Myocyte (in vitro differentiated cells): ENCODE measurements around the gene SCYGR1. TPM values are rescaled to one million over a fixed set of nuclear protein-coding genes. Genes with fewer than 3 reads are reported as not detected.
"Not testable (repeated sequence)": the region's sequence is repeated elsewhere in the genome, so short reads cannot be mapped to it uniquely, and the experiment has no call there.

ENCODE experiments used
- DNase-seq: peaks from one replicate; pipeline ENCODE4 v3.0.0-alpha.2; 2012; ENCODE audit warnings: low read depth
- total RNA-seq: library from RNA; depleted of rRNA; stranded (reverse); fragments of >200 nt; gene quantifications from 2 replicates; pipeline ENCODE4 v1.2.3, GENCODE V29; 2014

Gene SCYGR1
- total RNA-seq, 1 donor from 2014 or later: not detected

DNA sequence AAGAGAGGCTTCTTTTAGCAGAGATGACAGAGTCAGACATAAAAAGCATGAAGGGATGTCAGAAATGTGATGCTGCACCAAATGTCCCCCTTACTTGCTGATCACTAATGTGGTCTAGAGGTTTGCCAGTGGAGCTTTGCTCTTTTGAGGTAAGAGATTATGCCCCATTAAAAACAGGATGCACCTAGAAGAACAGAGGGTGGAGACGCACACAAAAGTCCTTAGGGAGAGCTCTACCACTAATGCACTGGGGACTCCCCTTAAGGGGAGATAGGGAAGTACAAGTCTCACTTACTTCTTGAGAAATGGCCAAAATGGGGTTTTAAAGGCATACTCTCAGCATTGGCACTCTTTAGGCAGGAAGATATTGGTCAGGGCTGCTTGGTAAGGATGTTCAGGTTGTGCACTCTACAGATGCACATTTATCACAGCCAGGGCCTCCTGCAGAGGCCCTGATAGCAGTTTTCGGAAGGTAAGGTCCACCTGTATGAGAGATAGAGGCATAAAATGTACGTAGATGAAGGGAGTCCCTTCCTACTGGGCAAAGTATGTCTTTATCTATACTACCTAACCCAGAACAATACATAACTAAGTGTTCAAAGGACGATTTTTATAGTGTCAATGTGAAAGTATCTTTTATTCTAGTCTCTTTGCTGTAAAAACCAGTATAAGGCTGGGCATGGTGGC is 17.0 kb upstream of the SCYGR1 start:
- DNase-seq: no peak

DNA sequence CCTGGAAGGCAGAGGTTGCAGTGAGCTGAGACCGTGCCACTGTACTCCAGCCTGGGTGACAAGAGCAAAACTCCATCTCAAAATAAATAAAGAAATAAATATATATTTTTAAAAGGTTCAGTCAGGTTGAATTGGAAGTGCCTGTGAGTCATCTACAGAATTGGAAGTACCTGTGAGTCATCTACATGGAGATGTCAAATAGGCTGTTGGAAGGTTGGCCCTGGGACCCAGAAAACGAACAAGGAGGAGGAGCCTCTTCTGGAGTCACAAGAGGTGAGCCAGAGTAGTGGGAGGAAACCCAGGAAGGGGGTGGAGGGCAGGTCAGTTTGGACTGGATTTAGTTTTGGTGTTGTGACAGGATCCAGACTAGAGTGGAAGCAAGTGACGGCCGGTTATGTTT is 15.2 kb upstream of the SCYGR1 start:
- no peak for DNase-seq

GRCh38 chr2:227402321-227402720 is 14.6 kb upstream of the SCYGR1 start:
- no peak for DNase-seq

- no peak for DNase-seq
Observed at GRCh38 chr2:227401550-227401949, 13.8 kb upstream of the SCYGR1 start.

DNA sequence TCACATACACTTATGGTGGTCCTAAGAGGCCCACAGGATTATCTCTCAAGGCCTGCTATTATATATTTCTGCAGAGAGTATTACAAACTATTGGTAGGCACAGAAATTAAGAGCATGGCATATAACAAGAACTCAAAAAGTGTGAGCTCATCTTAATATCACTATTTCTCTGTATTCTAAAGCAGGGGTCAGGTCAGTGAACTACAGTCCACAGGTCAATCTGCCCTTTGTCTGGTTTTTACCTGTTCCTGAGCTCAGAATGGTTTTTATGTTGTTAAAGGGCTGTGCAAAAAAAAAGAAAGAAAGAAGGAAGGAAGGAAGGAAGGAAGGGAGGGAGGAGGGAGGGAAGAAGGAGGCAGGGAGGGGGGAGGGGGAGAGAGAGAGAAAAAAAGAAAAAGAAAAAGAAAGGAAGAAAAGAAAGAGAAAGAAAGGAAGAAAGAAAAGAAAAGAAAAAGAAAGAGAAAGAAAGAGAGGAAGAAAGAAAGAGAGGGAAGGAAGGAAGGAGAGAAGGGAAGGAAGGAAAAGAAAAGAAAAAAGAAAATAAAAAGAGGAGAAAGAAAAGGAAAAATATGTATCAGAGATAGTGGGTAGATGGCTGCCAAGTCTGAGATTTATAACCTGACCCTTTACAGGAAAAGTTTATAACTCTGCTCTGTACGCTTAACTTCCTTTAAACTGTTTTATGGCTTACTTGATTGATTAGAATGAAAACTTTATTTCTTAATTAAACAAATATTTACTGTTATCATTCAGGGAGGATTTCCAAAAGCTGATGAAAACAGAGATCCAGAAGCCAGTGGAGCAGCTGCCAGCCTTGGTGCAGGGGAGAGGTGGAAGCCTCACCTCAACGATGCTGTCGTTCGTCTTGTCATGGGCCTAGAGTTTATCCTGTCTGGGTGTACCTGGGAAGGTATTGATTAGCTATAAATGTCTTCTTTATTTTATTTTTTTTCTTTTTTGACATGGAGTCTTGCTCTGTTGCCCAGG is 11.2 kb upstream of the SCYGR1 start:
- DNase-seq: no peak

DNA sequence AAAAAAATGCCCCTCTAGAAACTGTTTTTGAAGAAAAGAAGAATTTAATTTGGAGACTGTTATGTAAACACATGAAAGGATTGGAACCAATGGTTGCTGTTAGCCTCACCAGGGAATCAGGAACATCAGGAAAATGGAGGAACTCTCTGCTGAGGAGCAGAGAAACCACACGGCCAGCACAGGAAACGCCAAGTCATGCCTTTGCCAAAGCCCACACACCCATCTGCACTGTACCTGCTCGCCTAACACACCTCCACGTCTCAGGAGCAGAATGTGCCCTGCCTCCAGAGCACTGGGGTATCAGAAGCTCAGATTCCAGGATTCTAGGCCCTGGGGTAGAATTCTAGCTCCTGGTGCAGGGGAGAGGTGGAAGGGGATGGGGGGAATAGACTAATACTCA is 9.8 kb upstream of the SCYGR1 start:
- DNase-seq: no peak

DNA sequence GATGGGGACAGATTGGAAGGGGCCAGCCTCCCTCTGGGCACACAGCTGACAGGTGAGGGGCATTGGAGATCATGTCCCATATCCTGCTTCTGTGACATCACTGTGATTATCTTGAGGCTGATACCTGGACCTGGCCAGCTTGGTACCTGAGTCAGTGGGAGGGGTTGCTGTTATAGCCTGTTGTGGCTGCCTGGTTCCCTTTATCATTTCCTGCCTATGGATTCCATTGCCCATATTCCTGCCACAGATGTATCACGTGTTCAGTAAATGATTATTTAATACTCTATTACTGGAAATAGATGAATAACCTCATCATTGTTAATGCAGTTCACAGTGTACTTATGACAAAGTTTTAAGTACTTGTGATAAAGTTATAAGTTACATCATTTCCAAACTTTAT is 7.8 kb upstream of the SCYGR1 start:
- DNase-seq: no peak

DNA sequence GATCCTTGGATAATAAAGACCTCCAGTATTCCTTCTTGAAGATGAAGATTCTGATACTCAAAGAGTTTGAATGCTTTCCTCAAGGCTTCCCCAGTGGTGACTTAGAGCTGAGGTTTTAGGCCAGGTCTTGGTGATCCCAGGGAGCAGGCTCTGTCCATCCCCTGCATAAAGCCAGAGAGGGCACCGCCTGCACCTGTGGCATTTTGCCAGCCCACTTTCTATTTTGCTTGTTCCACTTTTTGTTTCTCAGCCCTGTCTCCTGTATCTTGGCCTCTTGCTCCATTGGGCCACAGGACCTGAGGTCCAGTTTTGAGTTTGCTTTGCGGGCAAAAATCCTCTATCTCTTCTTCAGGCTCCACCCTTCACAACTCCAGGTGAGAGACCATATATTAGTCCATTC is 6.7 kb upstream of the SCYGR1 start:
- DNase-seq: no peak

- DNase-seq: no peak
Observed at GRCh38 chr2:227390468-227391256, 2.9 kb upstream of the SCYGR1 start.

DNA sequence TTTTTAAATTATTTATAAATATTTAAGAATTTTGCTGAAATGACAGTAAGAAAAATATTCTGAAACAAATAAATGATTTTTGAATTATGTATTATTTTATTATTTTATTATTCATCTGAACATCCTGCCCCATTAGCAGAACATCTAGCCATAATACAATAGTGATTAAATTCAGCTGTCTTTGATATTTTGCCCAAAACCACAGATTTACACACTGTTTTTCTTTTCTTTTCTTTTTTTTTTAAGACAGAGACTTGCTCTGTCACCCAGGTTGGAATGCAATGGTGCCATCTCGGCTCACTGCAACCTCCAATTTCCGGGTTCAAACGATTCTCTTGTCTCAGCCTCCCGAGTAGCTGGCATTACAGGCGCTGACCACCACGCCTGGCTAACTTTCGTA is 1.9 kb upstream of the SCYGR1 start:
- DNase-seq: no peak

GRCh38 chr2:227389231-227389630 is 1.5 kb upstream of the SCYGR1 start:
- DNase-seq: no peak

GRCh38 chr2:227388537-227389011 is 825 bp upstream of the SCYGR1 start:
- DNase-seq: peak; percentile 54

- no peak for DNase-seq
Observed at GRCh38 chr2:227386630-227387029, 1.1 kb downstream of the SCYGR1 start.

GRCh38 chr2:227383686-227384085 is 4.1 kb downstream of the SCYGR1 start:
- no peak for DNase-seq

GRCh38 chr2:227382241-227382835 is 5.4 kb downstream of the SCYGR1 start:
- not testable (repeated sequence) for DNase-seq

DNA sequence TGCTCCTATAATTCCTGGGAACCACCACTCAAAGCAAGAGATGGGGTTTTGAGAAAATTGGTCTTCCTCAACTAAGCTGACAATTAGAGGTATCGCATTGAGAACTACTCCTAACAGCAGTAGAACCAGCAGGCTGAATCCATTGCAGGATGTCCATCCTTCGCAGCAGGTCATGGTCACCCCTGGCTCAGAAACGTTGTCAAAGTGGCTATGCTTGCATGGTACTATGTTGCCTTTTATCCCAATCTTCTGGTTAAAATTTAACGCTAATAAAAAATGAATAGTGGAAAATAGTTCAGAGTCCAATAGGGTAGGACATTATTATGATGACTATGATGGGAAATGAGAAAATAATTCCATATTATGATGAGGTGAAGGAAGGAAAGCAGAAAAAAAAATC is 8.7 kb downstream of the SCYGR1 start, which contains the start of gene TM4SF20:
Gene TM4SF20, minus strand, starts transcription at position 212 of the 400 bp plus-strand sequence. Its CDS starts 38 bp downstream, at position 174.
- DNase-seq: no peak

- DNase-seq: no peak
Observed at GRCh38 chr2:227378371-227378782, 9.4 kb downstream of the SCYGR1 start.

DNA sequence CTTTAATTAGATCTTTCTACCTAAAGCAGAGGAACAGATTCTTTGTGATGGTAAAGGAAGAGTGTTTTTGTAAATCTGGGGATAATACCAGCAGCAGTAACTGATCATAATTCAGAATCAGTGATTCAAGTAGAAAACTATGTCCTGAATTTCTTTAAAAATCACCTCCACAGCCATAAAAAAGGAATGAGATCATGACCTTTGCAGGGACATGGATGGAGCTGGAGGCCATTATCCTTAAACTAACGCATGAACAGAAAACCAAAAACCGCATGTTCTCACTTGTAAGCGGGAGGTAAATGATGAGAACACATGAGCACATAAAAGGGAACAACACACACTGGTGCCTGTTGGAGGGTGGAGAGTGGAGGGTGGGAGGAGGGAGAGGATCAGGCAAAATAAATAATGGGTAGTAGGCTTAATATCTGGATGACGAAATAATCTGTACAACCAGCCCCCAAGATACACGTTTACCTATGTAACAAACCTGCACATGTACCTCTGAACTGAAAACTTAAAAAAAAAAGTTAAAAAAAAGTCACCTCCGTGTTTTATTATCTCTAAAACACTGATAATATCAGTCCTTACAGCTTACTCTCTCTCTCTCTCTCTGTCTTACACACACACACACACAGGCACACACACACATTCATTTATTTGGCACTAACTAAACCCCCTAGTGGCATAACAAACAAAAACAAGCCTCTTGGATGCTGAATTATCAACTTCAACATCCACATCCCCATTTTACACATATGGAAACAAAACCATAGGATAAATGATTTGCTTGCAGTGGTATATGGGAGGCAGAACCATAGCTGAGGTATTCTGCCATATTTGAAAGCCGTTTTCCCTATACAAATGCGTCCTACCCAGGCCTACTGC is 10.0 kb downstream of the SCYGR1 start:
- no peak for DNase-seq

DNA sequence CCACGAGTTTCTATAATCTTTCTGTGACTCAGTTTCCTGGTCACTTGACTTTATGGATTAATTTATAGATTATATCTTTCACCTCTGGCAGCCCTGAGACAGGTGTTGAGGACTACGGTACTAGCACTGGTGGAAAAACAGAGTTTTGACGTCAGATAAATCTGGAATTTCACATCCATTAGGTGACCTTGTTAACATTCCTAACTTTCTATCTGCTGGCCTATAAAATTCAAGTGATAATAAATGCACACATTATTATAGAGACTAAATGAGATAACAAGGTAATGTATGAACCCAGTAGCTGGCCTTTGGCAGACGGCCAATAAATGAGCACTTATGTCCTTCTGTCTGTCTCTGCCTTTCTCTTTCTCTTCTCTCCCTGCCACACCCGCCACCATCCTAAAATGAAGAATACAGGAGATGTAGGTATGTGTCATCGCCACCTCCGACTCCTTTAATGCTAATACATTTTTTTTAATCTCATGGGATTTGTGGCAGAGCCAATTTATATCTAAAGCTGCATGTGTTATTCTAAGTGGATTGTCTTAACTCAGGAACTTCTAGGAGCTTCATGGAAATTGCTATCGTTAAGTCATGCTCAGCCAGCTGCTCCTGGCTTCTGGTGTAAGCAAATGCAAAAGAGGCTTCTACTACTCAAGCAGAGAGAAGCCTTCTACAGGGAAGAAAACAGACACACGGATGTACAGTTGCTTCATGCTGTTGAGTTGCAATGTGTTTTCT is 10.9 kb downstream of the SCYGR1 start:
- peak; percentile 26 for DNase-seq
